Measurements from ENCODE around the gene KRI1.

Gene KRI1

DNA sequence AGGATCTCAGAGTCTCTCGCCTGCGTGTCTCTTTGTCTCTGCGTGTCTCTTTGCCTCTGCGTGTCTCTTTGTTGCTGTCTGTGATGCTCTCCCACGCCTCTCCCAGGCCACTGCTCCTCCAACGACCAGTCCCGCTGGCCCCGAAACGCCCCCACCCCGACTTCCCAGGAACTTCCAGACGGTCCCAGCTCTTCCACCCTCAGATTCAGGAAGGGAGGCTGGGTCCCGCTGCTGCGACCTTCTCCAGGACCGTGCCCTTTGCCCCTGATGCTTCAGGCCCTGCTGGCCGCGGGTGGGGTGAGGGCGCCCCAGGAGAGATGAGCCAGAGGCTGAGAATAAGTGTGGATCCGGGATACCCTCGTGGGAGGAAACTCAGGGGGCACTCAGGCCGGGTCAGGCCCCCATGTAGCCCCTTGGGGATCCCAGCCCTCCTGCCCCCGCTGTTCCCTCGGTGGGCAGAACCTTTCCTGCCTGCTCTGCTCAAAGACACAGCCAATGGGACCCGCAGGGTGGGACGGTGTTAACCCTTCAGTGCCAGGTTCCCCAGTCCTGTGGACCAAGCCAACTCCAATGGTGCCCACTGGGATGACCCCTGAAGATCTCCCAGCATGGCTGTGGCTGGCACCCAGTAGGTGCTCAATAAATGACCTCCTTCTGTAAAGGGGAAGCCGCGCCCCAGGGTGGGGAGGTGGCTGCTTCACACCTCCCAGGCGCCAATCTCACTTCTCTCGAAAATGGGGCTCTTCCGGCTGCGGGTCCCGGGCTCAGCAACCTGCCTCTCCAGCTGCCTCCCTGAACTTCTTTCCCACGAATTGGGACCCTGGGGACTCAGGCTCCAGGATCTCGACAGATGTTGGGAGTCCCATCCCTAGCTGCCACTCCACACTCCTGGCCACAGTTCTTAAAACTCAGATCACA lies 47.1 kb downstream of the KRI1 start:
- DNase-seq (ENCODE audit: low read depth, low spot score) = no peak

DNA sequence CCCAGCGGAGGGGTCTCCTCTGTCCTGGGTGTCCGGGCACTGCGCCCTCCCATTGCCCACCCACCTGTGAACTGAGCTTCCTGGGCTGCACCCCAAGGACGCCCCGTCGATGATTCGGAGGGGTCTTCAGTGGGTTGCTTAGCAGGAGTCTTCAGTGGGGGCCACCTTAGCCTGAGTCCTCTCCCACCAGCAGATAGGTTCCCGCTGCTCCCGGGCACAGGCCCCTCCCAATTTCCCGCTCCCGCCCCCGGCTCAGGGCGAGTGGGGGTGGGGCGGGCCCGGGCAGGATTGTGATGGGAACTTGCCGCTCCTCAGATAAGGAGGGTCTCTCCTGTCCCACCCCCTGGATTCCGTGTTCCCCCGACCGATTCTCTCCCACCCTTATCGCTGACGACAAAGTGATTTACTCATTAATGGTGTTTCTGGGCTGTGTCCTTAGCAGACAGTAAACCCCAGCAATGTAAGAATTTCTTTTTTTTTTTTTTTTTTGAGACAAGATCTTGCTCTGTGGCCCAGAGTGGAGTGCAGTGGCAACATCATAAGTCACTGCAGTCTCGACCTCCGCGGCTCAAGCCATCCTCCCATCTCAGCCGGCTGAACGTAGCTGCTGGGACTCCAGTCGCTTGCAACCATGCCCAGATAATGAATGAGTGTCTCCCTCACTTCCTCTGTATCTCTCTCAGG lies 47.9 kb downstream of the KRI1 start:
- DNase-seq (ENCODE audit: low read depth, low spot score) = peak; percentile 69

DNA sequence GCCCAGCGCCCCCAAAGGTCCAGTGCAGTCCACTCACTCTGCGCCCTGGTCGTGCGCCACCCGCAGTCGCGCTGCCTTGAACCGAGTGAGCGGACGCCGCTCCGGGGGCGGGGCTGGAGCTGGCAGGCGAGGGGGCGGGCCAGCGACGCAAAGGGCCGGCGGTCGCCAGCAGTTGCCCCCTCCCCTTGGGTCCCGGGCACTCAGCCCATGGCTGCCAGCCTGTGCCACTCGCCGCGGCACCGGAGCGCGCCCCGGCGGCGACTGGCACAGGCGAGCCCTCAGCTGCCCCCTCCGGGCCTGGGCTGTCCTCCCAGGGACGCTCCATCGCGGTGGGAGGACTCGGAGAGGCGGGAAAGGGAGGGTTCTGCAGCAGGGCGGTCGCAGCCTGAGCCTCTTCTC lies 48.5 kb downstream of the KRI1 start, which contains the start of gene S1PR5:
Gene S1PR5 (minus strand): TSS at position 87 of the 399 bp plus-strand sequence. CDS start 2,436 bp downstream, outside the sequence.
- DNase-seq (ENCODE audit: low read depth, low spot score) = peak; percentile 62

DNA sequence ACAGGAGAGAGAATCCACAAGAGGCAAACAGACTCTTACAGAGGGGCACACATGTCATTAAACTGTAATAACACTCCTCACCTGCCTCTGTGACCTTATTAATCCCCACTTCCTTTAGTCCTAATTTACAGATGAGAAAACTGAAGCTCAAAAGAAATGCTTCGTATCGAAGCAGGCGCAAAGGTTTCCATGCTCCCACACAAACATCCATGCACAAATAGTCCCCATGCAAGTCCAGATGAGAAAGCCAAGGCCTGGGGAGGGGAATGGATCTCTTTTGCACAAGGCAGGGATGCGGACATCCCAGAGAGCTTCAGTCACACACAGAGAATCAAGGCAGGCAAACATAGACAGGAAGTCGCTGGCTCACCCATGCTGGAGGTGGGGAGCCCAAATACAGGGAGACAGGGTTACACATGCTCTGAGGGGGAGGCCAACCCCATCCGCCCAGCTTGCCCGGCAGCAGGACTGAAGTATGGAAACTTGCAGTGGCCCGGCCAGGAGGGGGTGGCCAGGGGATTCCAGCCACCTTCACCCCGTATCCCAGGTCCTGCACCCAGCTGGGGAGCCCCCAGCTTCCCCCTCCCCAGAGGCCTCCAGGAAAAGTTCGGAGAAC lies 49.0 kb downstream of the KRI1 start:
- DNase-seq (ENCODE audit: low read depth, low spot score) = no peak

DNA sequence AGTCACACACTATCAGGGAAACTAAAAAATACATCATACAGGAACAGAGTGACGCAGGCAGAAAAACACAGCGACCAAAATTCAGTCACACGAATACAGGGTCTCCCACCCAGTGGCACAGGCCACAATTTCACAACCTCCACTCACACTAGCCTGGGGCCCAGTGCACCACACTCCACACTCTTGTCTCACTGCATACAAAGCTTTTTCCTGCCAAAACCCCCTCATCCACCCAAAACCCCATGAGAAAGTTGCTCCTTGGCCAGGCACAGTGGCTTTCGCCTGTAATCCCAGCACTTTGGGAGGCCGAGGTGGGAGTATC lies 49.8 kb downstream of the KRI1 start:
- DNase-seq (ENCODE audit: low read depth, low spot score) = no peak

DNA sequence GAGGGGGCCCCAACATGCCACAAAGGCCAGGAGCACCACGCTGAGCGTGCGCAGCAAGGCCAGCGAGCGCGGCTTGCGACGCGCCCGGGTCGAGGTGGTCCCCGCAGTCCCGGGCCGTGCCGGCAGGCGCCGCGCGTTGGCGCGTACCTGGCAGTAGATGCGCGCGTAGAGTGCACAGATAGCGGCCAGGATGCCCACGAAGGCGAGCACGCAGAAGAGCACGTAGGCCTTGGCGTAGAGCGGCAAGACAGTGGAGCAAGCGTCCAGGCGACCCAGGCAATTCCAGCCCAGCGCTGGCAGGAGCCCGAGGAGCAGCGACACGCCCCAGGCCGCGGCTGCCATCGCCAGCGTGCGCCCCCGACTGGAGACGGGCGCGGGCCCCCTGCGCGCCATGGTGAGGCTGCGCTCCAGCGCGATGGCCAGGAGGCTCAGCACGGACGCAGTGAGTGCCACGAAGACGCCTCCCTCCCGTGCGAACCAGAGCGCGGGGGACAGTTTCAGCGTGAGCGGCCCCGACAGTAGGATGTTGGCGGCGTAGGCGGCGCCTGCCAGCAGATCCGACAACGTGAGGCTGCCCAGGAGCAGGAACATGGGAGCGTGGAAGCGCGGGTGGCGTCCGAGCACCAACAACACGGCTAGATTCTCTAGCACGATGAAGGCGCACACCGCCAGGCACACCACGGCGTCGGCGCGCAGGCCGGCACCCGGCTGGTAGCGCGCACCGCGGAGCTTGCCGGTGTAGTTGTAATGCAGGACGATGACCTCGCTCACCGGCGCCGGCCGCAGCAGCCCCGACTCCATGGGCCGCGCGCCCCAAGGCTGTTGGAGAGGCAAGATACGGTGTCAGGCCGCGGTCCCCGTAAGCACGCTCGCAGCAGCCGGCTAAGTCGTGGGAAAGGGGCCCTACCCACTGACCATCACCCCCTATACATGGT lies 51.3 kb downstream of the KRI1 start:
- DNase-seq (ENCODE audit: low read depth, low spot score) = peak; percentile 64

DNA sequence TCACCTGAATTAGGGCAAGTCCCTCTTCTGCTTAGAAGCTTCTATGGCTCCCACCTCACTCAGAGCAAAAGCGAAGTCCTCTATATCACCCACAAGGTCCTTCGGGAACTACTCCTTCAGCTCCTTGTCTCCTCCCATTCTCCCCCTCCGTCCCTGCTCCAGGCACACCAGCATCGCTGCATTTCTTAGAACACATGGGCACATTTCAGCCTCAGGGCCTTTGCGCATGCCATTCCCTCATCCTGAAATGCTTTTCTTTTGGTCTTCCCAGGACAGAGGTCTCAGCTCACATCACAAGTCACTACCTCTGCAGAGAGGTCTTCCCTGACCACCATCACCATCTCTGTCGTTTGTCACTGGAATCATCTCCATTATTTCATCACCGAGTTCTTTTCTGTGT lies 52.6 kb downstream of the KRI1 start:
- DNase-seq (ENCODE audit: low read depth, low spot score) = peak; percentile 59

DNA sequence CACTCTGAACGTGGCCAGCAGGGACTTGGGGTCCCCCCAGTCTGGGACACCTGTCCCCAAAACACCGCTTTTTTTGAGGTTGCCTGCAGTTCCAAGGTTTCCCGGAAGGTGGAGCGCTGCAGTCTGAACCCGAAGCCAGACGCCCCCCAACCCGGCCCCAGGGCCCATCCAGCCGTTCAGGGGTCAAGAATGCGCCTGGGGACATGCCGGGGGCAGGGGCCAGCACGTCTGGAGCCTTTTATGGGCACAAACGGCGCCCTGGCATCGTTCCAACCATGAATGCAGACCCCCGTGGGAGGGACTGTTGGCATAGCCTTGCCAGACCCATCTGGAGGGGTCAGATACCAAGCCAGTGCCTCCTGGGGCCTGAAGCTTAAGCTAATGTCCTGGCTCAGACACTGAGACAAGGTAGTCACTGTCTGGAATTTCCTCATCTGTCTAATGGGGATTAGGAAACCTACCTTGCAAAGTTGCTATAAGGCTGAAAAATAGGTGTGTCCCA lies 55.5 kb downstream of the KRI1 start:
- DNase-seq (ENCODE audit: low read depth, low spot score) = peak; percentile 56

DNA sequence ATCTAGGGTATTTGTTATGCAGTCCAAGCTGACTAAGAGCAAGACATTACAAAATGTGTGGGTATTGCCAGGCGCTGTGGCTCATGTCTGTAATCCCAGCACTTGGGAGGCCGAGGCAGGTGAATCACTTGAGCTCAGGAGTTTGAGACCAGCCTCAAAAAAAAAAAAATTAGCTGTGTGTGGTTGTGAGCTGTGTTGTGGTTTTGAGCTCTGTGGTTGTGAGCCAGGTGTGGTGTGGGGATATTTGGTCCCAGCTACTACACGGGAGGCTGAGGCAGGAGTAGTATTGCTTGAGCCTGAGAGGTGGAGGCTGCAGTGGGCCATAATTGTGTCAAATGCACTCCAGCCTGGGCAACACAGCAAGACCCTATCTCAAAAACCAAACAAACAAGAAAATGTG lies 57.1 kb downstream of the KRI1 start:
- no peak for DNase-seq (ENCODE audit: low read depth, low spot score)

DNA sequence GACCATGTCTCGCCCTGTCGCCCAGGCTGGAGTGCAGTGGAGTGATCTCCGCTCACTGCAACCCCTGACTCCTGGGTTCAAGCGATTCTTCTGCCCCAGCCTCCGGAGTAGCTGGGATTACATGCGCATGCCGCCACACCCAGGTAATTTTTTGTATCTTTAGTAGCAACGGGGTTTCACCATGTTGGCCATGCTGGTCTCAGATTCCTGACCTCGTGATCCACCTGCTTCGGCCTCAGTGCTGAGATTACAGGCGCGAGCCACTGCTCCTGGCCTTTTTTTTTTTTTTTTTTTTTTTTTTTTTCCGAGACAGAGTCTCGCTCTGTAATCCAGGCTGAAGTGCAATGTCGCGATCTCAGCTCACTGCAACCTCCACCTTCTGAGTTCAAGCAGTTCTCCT lies 57.8 kb downstream of the KRI1 start:
- no peak for DNase-seq (ENCODE audit: low read depth, low spot score)

DNA sequence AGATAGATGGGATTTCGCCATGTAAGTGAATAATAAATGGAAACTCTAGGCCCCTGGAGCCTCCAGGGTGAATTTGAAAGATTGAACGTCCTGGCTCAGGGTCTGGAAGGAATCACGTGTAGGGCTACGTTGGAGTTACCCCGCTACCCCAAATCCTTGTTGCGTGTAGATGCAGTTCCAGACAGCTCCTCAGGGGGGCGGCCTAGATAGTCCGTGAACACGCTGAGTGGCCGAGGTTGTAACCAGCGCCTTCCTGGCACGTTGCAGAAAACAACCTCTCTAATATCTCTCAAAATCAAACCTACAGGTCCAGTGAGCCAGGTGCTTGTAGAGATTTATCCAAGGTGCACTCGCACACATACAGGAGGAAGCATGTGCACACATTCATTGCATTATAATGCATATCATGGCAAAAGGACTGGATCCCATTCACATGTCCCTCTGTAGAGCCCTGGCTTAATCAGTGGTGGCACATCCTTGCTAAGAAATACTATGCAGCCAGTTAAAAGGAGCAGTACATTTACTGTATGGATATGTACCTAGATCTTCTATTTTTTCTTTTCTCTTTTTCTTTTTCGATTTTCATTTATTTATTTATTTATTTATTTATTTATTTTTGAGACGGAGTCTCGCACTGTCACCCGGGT lies 60.1 kb downstream of the KRI1 start:
- DNase-seq (ENCODE audit: low read depth, low spot score) = peak; percentile 79

All from ELF-1 (cell line).